ENCODE measurements around the gene CPLX4. TPM values are rescaled to one million over a fixed set of nuclear protein-coding genes. Genes with fewer than 3 reads are reported as not detected.

Gene CPLX4
- total RNA-seq, 4 donors from 2014 or later: not detected

GRCh38 chr18:59266459-59266858 is 52.0 kb downstream of the CPLX4 start:
- no peak for DNase-seq
- TF ChIP-seq POLR2A (IDR thresholded peaks at IDR 0.05) (no peak), CTCF (IDR thresholded peaks at IDR 0.05) (no peak)
- intact Hi-C loops (cut with DNase I): no loop called here
- Histone ChIP-seq H3K27ac (no peak overlapping the region), H3K4me3 (replicated peaks in 1 of 3) (no peak overlapping the region), H3K9me3 (no peaks in the 10 kb centered on the region), H3K27me3 (peaks cover 58% of the 10 kb centered on the region), H3K36me3 (no peaks in the 10 kb centered on the region), H3K4me1 (peaks cover 13 to 16% of the 10 kb centered on the region in 2 donors)
- WGBS, 2 donors: 15 to 21% methylated on average over 1 of the region's 1 CpG

GRCh38 chr18:59265974-59266369 is 52.5 kb downstream of the CPLX4 start:
- no peak for TF ChIP-seq POLR2A (IDR thresholded peaks at IDR 0.05)
- no peak overlapping the region for H3K27ac ChIP-seq
- intact Hi-C loops (cut with DNase I): no loop called here
- H3K27me3 ChIP-seq: peaks cover 53% of the 10 kb centered on the region
- H3K36me3 ChIP-seq: no peaks in the 10 kb centered on the region
- H3K4me3 ChIP-seq (replicated peaks in 1 of 3): no peak overlapping the region
- no peaks in the 10 kb centered on the region for H3K9me3 ChIP-seq
- DNase-seq: no peak
- peaks cover 13 to 16% of the 10 kb centered on the region in 2 donors for H3K4me1 ChIP-seq
- 9 to 12% methylated on average over 9 to 12 of the region's 12 CpGs for WGBS, 2 donors

- 3 to 6% methylated on average over 21 to 28 of the region's 38 CpGs for WGBS, 2 donors
- H3K27me3 ChIP-seq: peaks cover 47% of the 10 kb centered on the region
- TF ChIP-seq POLR2A (IDR thresholded peaks at IDR 0.05): no peak
- no peak for TF ChIP-seq CTCF (IDR thresholded peaks at IDR 0.05)
Measured at GRCh38 chr18:59265246-59265973, 53.0 kb downstream of the CPLX4 start.

GRCh38 chr18:59264651-59265245 is 53.7 kb downstream of the CPLX4 start:
- Histone ChIP-seq H3K36me3 (no peaks in the 10 kb centered on the region), H3K27ac (no peak overlapping the region), H3K27me3 (peaks cover 42% of the 10 kb centered on the region), H3K4me3 (replicated peaks in 1 of 3) (no peak overlapping the region), H3K4me1 (peaks cover 12 to 16% of the 10 kb centered on the region in 2 donors), H3K9me3 (no peaks in the 10 kb centered on the region)
- WGBS, 2 donors: 3 to 5% methylated on average over 19 to 24 of the region's 41 CpGs
- DNase-seq: no peak
- intact Hi-C loops (cut with DNase I): no loop called here
- TF ChIP-seq CTCF (IDR thresholded peaks at IDR 0.05) (no peak), POLR2A (IDR thresholded peaks at IDR 0.05) (no peak)

More at GRCh38 chr18:59265246-59265973, 53.0 kb downstream of the CPLX4 start:
- Histone ChIP-seq H3K9me3 (no peaks in the 10 kb centered on the region), H3K27ac (no peak overlapping the region), H3K4me1 (peaks cover 13 to 16% of the 10 kb centered on the region in 2 donors), H3K36me3 (no peaks in the 10 kb centered on the region), H3K4me3 (replicated peaks in 1 of 3) (no peak overlapping the region)
- intact Hi-C loops (cut with DNase I): no loop called here
- DNase-seq: no peak

GRCh38 chr18:59264121-59264571 is 54.3 kb downstream of the CPLX4 start:
- Histone ChIP-seq H3K9me3 (no peaks in the 10 kb centered on the region), H3K4me3 (replicated peaks in 1 of 3) (no peak overlapping the region), H3K4me1 (peaks cover 7 to 11% of the 10 kb centered on the region in 2 donors), H3K27ac (no peak overlapping the region), H3K36me3 (no peaks in the 10 kb centered on the region), H3K27me3 (peaks cover 37% of the 10 kb centered on the region)
- TF ChIP-seq POLR2A (IDR thresholded peaks at IDR 0.05) (no peak), CTCF (IDR thresholded peaks at IDR 0.05) (no peak)
- 4 to 6% methylated on average over 10 to 16 of the region's 17 CpGs for WGBS, 2 donors
- intact Hi-C loops (cut with DNase I): no loop called here
- DNase-seq: no peak

All from thyroid gland (tissue), 4 donors.